A549 (cell line): ENCODE measurements around the gene TDP2.
"Not testable (repeated sequence)": the region's sequence is repeated elsewhere in the genome, so short reads cannot be mapped to it uniquely, and the experiment has no call there.

Experiments
- CEBPB ChIP-seq, 2 experiments: fragments of >200 bp in 1 of 2; sonication (Bioruptor Twin) in 1 of 2; formaldehyde crosslinking in 1 of 2; IDR thresholded peaks; 2 replicates each; pipeline ENCODE4 v1.6.1; 2012 to 2016
- EHMT2 ChIP-seq: fragments of 200-600 bp; sonication (generic); IDR thresholded peaks from 2 replicates; pipeline ENCODE4 v1.6.1; 2016; ENCODE audit warnings: antibody characterized with exemption, low read depth, mild to moderate bottlenecking, moderate library complexity
- EP300 ChIP-seq, 2 experiments: fragments of >200 bp; sonication (Bioruptor Twin); formaldehyde crosslinking; IDR thresholded peaks; 2 replicates in 1 of 2; 3 replicates in 1 of 2; pipeline ENCODE4 v1.6.1; 2016 to 2017
- JUNB ChIP-seq: fragments of >200 bp; sonication (Bioruptor Twin); formaldehyde crosslinking; IDR thresholded peaks from 2 replicates; pipeline ENCODE4 v1.6.1; 2016
- MYC ChIP-seq: IDR thresholded peaks from 2 replicates; pipeline ENCODE4 v1.6.1; 2012; ENCODE audit warnings: mild to moderate bottlenecking, inconsistent platforms, low read length, improper control_type of control experiment, borderline replicate concordance
- NFE2L2 ChIP-seq: fragments of 150-350 bp; conservative IDR thresholded peaks from 2 replicates; pipeline ENCODE4 v1.6.1; 2014; ENCODE audit warnings: low read length
- POLR2A ChIP-seq: IDR thresholded peaks from 2 replicates; pipeline ENCODE4 v1.6.1; 2012; ENCODE audit warnings: mild to moderate bottlenecking, low read length
- RCOR1 ChIP-seq: fragments of 150-350 bp; IDR thresholded peaks from 2 replicates; pipeline ENCODE4 v1.6.1; 2014; ENCODE audit warnings: antibody characterized with exemption, low read length, low read depth
- RFX5 ChIP-seq: fragments of 450-650 bp; IDR thresholded peaks from 2 replicates; pipeline ENCODE4 v1.7.1; 2014; ENCODE audit warnings: antibody characterized with exemption, mild to moderate bottlenecking, moderate library complexity
- TF ChIP-seq, protein P1 (sequence below): fragments of >200 bp; sonication (Bioruptor Twin); formaldehyde crosslinking; IDR thresholded peaks from 3 replicates; pipeline ENCODE4 v1.5.1; 2016
- TF ChIP-seq, protein P2 (sequence below): IDR thresholded peaks from 2 replicates; pipeline ENCODE4 v1.6.1; 2012
- TF ChIP-seq, protein P3 (sequence below): fragments of 150-350 bp; IDR thresholded peaks from 2 replicates; pipeline ENCODE4 v1.6.1; 2014; ENCODE audit warnings: low read depth, mild to moderate bottlenecking, low read length

DNA sequence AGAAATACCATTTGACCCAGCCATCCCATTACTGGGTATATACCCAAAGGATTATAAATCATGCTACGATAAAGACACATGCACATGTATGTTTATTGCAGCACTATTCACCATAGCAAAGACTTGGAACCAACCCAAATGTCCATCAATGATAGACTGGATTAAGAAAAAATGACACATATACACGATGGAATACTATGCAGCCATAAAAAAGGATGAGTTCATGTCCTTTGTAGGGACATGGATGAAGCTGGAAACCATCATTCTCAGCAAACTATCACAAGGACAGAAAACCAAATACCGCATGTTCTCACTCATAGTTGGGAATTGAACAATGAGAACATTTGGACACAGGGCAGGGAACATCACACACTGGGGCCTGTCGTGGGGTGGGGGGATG lies 4.4 kb upstream of the TDP2 start:
- not testable (repeated sequence) for TF ChIP-seq POLR2A; NFE2L2; EHMT2; CEBPB (IDR thresholded peaks at IDR 0.05); RFX5; RCOR1; EP300 (IDR thresholded peaks at IDR 0.05); MYC; JUNB
- TF ChIP-seq, protein P1, sequence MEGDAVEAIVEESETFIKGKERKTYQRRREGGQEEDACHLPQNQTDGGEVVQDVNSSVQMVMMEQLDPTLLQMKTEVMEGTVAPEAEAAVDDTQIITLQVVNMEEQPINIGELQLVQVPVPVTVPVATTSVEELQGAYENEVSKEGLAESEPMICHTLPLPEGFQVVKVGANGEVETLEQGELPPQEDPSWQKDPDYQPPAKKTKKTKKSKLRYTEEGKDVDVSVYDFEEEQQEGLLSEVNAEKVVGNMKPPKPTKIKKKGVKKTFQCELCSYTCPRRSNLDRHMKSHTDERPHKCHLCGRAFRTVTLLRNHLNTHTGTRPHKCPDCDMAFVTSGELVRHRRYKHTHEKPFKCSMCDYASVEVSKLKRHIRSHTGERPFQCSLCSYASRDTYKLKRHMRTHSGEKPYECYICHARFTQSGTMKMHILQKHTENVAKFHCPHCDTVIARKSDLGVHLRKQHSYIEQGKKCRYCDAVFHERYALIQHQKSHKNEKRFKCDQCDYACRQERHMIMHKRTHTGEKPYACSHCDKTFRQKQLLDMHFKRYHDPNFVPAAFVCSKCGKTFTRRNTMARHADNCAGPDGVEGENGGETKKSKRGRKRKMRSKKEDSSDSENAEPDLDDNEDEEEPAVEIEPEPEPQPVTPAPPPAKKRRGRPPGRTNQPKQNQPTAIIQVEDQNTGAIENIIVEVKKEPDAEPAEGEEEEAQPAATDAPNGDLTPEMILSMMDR = not testable (repeated sequence)
- TF ChIP-seq, protein P2, sequence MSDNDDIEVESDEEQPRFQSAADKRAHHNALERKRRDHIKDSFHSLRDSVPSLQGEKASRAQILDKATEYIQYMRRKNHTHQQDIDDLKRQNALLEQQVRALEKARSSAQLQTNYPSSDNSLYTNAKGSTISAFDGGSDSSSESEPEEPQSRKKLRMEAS = not testable (repeated sequence)
- TF ChIP-seq, protein P3, sequence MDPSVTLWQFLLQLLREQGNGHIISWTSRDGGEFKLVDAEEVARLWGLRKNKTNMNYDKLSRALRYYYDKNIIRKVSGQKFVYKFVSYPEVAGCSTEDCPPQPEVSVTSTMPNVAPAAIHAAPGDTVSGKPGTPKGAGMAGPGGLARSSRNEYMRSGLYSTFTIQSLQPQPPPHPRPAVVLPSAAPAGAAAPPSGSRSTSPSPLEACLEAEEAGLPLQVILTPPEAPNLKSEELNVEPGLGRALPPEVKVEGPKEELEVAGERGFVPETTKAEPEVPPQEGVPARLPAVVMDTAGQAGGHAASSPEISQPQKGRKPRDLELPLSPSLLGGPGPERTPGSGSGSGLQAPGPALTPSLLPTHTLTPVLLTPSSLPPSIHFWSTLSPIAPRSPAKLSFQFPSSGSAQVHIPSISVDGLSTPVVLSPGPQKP = not testable (repeated sequence)
